Stimulated activated CD4-positive, alpha-beta T cell treated with anti-CD3 and anti-CD28 coated beads, Interleukin-1b, Interleukin-23, amount 100 ng/mL, for 48 hours (primary cell): ENCODE data around the gene LRRIQ4.

Source experiments
- DNase-seq: peaks from one replicate; pipeline ENCODE4 v3.0.0-alpha.2; 2020

The LRRIQ4 gene

DNA sequence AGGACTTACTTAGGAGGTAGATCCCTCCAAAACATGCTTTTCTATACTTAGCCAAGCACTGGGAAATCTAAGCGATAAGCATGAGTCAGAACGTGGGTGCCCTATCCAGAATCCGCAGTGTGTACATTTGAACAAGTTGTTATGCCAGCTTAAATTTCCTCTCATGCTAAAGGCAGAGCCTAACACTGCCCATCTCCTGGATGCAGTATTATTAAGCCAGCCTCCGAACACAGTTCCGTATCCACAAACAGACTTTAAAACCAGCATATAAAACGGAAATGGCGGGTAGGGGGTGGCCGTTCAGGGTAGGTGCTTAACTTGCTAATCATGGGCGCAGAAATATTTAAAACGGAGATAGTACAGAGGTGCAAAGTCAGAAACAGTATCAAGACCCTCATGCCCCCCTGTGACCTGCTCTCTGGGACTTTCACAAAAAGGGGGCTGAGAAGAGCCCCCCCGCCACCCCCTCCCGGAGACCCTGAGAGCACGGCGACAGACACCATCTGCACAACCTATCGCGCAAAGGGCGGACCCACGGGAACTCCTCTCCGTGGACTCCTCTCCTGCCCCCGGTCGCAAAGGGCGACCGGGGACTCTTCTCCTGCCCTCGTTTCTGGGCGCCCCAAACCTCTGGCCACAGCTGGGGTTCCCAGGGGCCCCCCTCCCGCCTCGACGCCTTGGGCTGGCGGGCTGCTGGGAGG is 889 bp upstream of the LRRIQ4 start:
- DNase-seq: peak; percentile 2

DNA sequence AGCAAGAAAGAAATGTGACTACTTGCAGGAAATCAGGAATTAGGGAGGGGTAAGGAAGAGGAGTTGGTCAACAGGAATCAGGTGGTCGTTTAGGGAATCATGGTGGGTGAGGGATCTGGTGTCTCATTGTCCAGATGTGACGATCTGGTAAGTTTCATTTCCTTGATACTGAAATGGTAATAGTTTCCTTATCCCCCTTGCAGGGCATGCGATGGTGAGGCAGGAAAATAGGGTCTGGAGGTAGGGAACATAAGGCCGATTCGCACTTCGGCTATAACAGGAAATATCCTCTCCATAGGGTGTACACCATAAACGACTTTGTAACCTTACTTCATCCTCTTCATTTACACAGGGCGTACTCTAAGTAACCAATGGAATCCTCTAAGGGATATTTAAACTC is 608 bp downstream of the LRRIQ4 start:
- no peak for DNase-seq

DNA sequence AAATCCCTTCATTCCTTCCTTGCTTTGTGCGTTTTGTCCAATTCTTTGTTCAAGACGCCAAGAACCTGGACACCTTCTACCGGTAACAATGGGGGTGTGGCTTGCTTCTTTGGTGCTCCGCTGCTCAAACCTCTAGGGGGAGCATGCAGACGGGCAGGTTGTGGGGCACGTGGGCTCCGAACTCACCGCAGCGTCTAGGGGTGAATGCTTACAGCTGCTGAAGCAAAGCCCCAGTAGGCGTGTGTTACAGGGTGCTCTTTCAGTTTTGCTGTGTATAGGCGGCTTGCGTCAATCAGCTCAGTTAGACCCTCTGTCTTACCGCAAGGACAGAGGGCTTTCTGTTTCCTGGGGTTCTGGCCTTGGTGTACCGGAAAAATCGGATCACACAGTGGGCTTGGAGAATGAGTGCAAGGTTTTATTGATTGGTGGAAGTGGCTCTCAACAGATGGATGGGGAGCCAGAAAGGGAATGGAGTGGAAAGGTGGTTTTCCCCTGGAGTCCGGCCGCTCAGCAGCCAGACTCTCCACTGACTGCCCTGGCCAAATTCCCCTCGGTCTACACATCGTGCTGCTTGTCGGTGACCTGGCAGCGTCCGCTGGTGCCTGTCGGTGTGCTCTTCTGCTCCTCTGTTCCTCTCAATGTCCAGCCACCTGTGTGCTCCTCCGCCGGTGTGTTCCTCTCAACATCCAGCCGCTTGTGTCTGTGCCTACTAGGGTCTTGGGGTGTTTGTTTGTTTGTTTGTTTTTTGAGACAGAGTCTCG is 1.3 kb downstream of the LRRIQ4 start:
- peak; percentile 85 for DNase-seq

DNA sequence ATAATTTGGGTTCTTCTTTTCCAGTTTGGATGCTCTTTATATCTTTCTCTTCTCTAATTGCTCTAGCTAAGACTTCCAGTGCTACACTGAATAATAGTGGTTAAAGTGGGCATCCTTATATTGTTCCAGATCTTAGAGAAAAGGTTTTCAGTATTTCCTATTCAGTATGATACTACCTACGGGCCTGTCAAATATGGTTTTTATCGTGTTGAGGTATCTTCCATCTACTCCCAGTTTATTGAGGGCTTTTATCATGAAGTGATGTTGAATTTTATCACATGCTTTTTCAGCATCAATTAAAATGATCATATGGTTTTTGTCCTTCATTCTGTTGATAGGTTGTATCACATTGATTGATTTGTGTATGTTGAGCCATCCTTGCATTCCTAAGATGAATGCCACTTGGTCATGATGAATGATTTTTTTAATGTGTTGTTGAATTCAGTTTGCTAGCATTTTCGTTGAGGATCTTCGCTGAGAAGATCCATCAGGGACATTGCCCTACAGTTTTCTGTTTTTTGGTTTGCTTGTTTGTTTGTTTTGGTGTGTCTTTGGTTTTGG is 3.0 kb downstream of the LRRIQ4 start:
- no peak for DNase-seq

DNA sequence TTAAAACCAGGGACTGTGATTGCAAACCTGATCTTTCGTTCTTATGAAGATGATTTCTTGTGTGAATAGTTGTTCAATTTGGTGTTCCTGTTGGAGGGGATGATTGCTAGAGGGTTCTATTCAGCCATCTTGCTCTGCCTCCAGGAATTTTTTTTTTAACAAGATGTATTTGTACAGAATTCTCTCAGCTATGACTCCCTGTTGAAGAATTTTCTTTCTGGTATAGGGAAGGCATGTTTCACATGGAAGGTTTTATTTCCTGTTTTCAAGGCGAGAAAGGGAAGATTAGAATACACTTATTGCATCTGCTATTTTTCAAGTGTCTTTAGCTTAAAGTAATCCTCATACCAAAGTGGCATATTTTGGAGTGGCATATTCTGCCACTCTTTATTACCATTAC is 5.6 kb downstream of the LRRIQ4 start:
- no peak for DNase-seq

DNA sequence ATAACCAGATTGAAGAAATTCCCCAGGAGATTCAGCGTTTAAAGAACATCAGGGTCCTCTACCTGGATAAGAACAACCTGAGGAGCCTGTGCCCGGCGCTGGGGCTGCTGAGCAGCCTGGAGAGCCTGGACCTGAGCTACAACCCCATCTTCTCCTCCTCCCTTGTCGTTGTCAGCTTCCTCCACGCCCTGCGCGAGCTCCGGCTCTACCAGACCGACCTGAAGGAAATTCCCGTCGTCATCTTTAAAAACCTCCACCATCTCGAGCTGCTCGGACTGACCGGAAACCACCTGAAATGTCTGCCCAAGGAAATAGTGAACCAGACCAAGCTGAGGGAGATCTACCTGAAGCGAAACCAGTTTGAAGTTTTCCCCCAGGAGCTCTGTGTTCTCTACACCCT is 9.4 kb downstream of the LRRIQ4 start:
- no peak for DNase-seq

DNA sequence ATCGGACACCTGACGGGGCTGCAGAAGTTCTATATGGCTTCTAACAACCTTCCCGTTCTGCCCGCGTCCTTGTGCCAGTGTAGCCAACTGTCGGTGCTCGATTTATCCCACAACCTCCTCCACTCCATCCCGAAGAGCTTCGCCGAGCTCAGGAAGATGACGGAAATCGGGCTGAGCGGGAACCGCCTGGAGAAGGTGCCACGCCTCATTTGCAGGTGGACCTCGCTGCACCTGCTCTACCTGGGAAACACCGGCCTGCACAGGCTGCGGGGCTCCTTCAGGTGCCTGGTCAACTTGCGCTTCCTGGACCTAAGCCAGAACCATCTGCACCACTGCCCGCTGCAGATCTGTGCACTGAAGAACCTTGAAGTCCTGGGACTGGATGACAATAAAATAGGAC is 9.9 kb downstream of the LRRIQ4 start:
- DNase-seq: no peak

DNA sequence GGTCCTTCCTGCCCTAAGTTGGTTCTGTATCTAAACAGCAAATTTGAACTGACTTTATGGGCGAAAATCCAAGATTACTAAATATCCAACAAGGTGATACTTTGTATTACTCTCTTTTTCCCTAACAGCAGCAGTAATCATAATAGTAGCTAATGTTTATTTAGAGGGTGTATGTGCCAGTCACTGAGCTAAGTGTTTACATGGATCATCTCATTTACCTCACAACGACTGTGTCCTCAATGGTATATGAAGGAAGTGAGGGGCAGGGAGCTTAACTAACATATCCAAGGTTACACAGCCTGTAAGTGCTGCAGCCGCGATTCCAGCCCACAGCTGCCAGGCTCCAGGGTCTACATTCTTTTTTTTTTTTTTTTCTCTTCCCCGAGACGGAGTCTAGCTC is 10.3 kb downstream of the LRRIQ4 start:
- DNase-seq: no peak

DNA sequence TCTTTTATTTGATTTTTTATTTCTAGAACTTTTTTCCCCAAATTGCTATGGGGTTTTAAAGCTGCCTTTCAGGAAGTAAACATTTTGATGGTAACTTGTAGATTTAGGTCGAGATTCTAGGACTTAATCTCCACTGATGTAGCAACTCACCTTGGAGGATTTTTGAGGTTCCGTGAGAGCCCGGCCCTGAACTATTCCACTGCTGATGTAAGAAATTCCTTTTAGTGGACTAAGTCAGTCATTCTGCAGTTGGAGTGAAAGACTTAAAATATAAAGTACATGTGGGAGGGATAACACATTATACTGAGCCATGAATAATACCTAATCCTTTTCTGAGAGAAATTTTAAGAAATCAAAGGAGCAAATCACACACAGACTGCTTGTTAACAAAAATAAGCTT is 12.6 kb downstream of the LRRIQ4 start:
- no peak for DNase-seq

DNA sequence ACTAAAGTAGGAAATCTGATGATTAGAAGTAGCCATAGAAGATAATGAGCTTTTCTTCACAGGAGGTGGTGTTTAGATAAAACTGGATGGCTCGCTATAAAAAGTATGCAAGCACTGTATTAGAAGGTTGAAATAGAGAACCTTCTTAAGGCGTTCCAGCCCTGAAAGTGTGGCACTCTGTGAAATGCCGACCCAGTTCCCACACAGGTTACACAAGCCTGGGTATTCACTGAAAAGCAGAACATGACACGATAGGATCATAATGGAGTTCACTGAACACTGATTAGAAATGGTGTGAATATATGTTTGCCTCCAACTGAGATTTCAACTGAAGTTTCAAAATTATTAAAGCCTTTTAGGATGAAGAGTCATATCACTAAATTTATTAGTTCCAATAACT is 15.0 kb downstream of the LRRIQ4 start:
- no peak for DNase-seq

DNA sequence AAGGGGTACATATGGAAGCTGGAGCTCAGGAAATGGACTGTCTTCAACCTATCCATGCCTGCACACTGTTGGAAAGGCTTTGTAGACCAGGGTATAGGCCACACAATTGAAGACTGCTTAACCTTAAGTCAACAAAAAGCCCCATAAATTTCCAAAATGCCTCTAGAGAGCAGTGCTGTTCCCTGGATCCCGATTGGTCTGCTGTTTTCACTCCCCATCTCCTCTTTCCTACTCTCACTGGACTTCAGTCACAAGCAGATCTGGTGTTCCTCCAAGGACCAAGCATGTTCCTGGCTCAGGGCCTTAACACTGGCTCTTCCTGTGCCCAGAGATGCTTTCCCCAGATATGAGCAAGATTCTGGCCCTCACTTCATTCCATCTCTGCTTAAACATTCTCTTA is 22.9 kb downstream of the LRRIQ4 start:
- no peak for DNase-seq

DNA sequence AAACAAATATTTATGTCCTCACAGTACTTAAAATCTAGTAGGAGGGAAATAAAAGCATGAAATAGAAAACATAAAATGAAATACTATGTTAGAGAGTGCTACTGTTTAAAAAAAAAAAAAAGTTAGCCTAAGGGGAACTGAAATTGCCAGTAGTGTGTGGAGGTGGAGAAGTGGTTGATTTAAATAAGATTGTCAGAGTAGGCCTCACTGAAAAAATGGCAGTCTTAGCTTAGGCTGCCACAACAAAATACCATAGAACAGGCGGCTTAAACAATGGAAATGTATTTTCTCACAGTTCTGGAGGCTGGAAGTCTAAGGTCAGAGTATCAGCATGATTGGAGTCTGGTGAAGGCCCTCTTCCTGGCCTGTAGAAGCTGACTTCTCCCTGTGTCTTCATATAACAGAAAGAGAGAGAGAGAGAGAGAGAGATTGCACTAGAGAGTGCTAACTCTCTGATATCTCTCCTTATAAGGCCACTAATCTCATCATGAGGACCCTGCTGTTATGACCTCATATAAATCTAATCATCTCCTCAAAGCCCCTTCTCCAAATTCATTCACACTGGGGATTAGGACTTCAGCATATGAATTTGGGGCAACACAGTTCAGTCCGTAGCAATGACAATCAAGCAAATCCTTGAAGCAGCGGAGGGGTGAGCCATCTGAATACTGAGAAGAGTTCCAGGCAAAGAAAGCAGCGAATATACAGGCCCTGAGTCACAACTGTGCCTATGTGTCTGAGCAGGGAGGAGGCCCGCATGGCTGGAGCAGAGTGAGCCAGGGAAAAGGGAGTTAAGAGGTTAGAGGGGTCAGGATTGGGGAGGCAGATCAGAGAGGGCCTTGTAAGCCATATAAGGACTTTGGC is 23.6 kb downstream of the LRRIQ4 start:
- no peak for DNase-seq

DNA sequence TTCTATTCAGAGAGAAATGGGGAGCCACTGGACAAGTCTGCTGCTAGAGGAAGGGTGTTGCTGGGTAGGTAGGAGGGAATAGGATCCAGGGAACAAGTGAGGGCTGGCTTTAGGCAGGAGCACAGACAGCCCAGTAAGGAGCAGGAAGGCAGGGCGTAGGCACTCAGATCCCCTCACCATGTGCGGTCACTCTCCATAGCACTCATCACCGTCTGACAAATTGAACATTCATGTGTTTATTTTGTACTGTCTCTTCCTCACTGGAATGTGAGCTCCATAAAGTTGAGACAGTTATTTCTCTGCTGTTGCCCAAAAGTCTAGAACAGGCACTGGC is 24.2 kb downstream of the LRRIQ4 start:
- no peak for DNase-seq

DNA sequence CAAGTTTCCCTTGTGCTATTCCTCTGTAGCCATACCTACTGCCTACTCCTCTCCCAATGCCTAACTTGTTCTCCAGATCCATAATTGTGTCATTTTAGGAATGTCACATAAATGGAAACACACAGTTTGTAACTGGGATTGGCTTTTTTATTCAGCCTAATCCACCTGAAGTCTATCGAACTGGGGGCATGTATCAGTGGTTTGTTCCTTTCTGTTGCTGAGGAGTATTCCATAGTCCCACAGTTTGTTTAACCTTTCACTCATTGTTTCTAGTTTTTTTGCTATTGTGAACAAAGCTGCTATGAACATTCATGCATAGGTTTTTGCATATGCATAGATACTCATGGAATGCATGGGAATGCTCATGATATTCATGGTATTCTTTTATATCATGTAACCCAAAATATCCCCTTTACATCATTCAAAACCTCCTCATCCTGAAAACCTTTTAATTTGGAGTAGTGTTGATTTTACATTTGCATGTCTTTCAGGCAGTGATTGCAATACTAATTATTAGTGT is 25.9 kb downstream of the LRRIQ4 start:
- DNase-seq: no peak

DNA sequence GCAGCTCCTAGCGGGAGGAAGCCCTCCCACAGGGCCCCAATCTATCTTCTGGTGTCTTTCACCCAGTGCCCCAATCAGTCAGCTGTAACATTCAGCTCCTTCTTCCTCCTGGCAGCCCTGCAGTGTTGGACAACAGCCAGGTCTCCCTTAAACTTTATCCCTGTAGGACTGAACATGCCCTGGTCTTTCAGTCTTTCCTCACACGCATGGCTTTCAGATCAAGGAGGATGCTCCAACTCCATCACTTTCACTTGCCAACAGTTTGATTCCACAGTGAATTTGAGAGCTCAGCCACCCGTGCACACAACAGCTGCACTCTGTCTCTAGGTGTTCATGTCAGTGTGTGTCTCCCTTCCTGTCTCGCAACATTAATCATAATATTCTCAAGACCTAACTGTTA is 28.5 kb downstream of the LRRIQ4 start:
- no peak for DNase-seq

DNA sequence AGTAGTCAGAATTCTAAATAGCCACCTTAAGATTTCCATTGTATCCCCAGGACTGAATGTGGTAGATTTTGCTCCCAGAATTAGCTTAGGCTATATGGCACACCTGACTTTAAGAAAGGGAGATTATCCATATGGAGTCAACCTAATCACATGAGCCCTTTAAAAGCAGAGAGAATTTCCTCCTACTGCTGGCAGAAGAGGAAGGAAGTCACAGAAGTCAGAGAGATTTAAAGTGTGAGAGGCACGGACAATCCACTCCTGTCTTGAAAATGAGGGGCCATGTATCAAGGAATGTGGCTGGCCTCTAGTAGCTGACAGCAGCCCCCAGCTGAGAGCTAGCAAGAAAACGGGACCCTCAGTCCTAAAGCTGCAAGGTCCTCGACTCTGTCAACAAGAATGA is 30.3 kb downstream of the LRRIQ4 start:
- DNase-seq: no peak

DNA sequence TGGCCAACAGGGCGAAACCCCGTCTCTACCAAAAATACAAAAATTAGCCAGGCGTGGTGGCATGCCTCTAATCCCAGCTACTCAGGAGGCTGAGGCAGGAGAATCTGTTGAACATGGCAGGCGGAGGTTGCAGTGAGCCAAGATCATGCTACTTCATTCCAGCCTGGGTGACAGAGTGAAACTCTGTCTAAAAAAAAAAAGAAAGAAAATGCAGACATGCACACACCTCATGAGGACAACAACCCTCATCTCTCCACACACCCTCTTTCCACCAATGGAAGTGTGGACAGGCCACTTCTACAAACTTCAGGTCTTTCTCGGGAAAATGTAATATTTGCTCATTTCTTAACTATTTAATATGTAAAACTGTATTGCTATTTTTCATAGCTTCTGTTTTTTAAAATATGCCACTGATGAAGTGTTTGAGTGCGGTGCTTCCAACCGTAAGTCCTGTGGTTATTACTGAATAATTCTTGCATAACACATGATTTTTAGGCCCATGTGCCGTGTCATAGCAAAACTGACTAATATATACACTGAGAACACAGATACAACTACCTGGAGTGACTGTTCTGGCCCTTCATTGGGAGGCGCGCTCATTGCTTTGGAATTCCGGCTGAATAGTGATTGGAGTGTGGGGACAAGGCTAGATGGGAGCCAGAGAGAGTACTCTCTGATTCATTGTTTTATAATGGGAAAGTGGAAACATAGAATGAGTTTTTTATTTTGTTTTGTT is 34.0 kb downstream of the LRRIQ4 start:
- no peak for DNase-seq

DNA sequence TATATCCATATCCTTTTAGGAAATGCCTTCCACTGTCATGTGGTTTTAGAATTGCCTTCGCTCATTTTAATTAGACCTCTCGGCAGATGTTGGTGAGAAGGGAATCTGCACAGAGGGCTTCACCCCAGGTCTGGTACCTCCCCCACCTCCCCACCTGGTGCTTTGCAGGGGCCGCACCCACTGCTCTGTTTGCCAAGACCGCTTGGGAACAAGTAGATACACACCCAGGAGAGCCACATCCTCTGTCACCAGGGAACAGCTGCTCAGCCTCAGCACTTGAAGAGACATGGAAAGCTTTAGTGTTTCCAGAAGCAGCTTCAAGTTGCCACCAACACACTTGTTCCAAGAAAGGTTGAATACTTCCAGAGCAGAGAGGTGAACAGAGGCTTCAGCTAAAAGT is 35.2 kb downstream of the LRRIQ4 start:
- no peak for DNase-seq

DNA sequence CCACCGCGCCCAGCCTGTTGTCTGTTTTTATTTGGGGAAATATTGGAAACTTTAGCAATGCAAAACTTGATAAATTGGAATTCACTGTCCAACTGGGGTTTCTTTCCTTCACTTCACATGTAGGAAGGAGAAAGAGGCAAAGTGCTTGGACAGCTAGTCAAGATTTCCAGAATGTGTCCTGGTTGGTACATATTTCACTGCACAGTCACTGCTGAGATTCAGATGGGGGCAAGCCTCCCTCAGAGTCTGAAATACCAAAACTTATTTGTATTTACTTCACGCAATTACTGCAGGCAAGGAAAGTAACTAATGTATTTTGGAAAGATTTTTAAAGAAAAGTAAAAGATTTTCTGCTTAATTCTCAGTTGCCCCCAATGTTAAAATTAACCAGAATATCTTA is 36.1 kb downstream of the LRRIQ4 start:
- DNase-seq: no peak

DNA sequence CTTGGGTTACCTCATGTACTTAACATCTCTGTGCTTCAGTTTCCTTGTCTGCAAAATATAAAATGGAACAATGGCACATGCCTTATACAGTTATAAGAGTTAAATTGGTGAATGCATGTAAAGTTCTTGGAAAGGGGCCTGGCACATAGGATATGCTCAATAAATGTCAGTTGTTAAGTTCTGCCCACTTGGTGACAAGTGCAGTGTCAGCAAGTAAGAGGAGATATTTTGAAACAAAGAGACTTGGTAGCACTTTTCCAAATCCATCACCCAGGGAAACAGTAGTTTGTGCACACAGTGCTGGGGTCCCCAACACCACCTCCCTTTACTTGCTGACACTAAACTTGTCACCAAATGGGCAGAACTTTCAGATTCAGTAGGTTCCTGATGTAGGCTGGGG is 37.9 kb downstream of the LRRIQ4 start:
- no peak for DNase-seq

DNA sequence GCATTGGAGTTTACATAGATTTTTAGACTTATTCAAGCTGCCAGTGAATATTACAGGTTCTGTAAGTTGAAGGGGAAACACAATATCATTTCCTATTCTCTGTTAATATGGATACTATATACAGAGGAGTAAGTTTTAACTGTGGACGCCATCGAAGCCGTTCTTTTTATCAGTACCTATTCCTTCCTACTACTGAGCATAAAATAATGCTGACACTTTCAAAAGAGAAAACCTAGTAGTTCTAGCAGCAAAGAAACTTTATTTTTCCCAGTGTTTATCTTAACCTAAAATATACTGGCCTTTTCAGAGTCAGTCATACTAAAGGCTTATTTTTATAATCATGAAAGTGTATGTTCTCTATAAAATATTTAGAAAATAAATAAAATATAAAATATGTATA is 42.8 kb downstream of the LRRIQ4 start:
- no peak for DNase-seq

DNA sequence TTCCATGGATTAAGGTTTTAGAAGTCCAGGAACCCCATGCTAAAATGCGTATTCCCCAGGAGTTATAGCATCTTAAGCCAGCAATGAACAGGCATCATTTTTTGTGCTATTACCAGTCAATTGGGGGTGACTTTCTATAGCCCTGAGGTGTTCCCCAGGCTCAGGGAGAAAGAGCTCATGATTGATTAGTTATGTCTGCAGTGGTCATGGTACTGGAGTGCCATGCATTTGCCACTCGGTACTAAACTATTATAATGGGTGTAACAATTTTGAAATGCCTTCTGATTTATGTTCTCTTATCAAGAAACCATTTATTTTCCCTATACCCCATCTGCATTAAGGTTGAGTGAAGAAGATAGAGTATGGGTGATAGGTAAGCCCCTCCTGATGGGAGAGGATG is 45.1 kb downstream of the LRRIQ4 start:
- DNase-seq: no peak

DNA sequence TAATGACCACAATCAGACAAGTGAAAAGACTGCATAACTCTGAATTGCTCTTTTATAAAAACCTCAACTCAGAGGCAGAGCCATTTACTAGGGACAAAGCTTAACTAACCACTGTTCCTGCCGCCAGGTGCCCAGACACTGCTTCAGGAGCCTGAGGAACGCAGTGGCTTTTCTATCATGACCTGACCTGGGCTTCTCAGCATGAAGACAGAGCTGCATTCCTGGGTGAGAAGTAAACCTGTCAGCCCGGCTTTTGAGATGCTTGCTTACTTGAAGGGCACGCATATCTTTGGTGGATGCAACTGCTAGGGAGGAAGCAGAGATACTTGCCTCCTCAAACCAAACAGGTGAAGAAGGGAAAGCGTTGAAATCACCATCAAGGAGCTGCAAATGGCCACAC is 49.2 kb downstream of the LRRIQ4 start:
- DNase-seq: no peak
